GM18511 (cell line): ENCODE results near the gene SYT11.
"Not testable (repeated sequence)": the region's sequence is repeated elsewhere in the genome, so short reads cannot be mapped to it uniquely, and the experiment has no call there.

Experiments
- ATAC-seq: cut with Tn5 transposase; IDR thresholded peaks from one replicate; pipeline ENCODE4 v1.9.1; 2021; ENCODE audit warnings: mild to moderate bottlenecking, moderate library complexity; ENCODE audit not compliant: unreplicated experiment

SYT11 gene

GRCh38 chr1:155896476-155896875, 37.1 kb downstream of the SYT11 start:
- ATAC-seq: not testable (repeated sequence)

DNA sequence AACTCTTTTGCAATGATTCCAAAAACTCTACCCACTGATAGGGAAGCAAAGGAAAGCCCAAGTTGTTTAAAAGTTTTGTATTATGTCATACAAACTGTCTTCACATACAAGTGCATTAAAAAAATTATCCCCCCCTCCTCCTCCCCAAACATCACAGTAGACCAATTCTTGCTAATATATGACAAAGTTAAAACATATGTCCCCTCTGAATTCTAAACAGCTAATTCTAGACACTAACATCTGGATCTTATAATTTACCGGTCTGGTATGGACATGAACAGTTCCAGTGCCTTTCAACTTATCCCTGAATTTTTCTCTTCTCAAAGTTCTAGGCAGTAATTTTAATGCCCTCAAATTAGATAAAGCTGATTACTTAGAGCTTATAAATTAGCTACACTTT, 38.4 kb downstream of the SYT11 start:
- ATAC-seq: no peak

GRCh38 chr1:155898888-155899287, 39.5 kb downstream of the SYT11 start:
- ATAC-seq: no peak

DNA sequence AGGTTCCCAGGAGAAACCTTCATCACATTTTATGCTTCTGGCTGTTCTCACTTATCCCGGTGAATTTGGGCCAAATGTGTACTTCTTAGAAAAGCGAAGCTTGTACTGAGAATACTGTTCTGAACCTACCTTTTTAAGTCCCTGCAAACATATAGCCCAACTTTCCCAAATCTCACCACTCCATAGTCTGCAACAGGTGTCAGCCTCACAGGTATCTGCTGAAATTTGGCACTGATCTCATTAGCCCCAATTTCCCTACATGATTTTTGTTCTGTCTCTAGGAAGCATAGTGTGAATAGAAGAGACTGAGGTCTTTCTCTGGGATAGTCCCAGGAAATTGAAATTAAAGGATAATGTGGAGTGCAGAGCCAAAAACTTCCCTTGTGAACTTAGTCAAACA, 40.3 kb downstream of the SYT11 start:
- no peak for ATAC-seq

- ATAC-seq: no peak
Measured at GRCh38 chr1:155900161-155900560, 40.8 kb downstream of the SYT11 start.

- no peak for ATAC-seq
Measured at GRCh38 chr1:155904261-155904660, 44.9 kb downstream of the SYT11 start.

DNA sequence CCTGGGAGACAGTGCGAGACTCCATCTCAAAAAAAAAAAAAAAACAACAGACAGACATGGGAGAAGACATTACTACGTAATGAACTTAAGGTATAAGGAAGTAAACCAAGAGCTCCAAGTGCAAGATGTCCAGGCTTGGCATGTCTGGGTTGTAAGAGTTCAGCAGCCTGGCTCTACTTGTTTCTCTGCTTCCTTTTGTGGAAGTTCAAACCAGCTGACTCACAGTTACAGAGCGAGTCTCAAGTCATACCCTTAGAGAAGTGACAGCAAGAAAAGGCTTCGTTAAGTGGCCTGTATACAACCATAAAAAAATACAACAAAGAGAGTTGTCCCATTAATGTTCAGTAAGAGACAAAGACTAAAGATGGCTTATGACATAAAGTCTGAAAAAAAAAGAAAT, 50.5 kb downstream of the SYT11 start:
- no peak for ATAC-seq

DNA sequence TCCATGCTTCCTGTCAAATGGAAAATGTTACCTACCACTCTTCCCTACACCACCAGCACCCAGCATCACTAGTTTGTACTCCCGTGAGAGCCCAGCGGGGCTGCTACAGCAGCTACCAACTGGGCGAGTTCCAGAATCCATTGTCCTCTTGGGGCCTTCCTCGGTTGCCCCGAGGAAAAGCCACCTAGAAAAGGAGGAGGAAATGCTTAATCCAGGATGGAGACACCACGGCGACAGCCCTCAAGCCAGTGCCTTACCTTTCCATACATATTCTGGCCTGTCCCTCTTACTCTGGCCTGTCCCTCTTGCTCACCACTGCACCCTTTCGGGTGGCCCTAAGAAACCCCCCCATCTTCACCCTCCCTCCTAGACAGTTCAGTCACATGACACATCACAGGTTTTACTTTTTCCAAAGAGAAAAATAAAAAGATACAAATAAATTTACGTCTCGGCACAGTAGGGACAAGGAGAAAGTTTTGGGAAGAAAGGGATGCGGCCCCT, 51.3 kb downstream of the SYT11 start:
- ATAC-seq: peak; percentile 44

GRCh38 chr1:155911156-155912055, 52.0 kb downstream of the SYT11 start, which contains the start of gene RIT1:
TSS of gene RIT1 (minus strand) at chr1:155911349. CDS start at chr1:155910761, 588 bp downstream.
- peak; percentile 89 for ATAC-seq

DNA sequence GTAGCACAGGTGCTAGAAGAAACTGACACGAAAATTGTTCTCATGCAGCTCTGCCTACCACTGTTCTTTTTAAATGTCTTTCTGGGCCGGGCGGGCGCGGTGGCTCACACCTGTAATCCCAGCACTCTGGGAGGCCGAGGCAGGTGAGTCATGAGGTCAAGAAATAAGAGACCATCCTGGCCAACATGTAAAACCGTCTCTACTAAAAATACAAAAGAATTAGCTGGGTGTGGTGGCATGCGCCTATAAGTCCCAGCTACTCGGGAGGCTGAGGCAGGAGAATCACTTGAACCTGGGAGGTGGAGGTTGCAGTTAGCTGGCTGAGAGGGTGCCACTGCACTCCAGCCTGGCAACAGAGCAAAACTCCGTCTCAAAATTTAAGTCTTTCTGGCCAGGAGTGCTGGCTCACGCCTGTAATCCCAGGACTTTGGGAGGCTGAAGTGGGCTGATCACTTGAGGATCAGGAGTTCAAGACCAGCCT, 52.7 kb downstream of the SYT11 start:
- ATAC-seq: no peak

DNA sequence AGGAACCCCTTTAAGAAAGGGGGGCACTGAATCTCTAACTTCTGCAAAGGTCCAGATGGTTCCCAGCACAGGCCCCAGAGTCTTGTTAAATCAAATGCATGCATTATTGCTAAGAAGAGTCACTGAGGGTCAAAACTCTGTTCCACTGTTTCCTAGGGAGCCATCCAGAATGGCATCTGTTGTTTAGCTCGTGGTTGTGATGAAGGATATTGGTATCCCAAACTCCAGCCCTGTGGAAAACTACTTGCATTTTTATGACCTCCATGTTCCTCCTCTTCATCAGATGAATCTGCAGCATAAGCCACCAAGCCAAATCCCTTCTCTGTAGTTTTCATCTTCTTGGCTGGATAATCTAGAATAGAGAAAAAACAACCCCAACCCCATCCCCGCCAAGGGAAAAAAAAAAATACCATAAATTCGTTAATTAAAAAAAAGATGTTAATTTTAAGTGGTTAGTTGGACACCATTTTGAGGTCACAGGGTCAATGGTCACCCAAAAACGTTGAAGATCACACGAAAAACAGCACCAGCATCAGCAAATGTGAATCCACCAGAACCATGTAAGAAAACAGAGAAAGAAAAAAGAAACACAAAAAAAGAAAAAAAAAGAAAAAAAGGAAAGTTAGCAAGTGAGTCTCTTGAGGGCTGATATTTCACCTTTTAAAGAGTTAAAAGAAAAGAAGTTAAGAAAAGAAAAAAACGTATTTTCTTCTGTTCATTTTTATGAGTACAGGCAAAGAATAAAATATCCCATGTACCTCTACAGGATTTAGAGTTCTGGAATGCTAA, 54.8 kb downstream of the SYT11 start:
- no peak for ATAC-seq

- ATAC-seq: no peak
Measured at GRCh38 chr1:155918660-155919059, 59.3 kb downstream of the SYT11 start.

DNA sequence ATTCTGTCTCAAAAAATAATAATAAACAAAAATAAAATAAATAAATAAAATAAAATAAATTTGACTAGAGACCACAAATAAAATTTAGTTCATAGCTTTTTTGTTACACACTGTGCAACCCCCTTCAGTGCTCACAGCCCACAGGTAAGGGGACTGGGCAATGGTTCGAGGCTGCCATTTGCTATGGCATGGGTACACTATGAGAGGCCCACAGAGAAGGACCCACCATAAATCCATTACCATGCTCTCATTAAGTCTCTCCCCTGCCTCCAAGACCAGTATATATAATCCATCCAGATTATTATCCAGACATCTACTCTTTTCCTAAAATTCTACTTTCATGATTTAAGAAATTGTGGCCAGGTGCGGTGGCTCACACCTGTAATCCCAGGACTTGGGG, 60.4 kb downstream of the SYT11 start:
- no peak for ATAC-seq

GRCh38 chr1:155920717-155921116, 61.4 kb downstream of the SYT11 start:
- no peak for ATAC-seq

- no peak for ATAC-seq
Measured at GRCh38 chr1:155925506-155925905, 66.1 kb downstream of the SYT11 start.

- ATAC-seq: no peak
Measured at GRCh38 chr1:155929057-155929456, 69.7 kb downstream of the SYT11 start.

DNA sequence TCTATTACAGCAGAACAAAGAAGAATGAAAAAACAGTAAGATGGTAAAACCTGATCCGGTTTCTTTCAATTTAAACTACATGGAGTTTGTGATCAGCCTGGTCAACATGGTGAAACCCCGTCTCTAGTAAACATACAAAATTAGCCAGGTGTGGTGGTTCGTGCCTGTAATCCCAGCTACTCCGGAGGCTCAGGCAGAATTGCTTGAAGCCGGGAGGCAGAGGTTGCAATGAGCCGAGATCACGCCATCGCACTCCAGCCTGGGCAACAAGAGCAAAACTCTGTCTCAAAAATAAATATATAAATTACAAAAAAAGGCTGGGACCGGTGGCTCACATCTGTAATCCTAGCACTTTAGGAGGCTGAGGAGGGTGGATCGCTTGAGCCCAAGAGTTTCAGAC, 71.4 kb downstream of the SYT11 start:
- ATAC-seq: not testable (repeated sequence)

DNA sequence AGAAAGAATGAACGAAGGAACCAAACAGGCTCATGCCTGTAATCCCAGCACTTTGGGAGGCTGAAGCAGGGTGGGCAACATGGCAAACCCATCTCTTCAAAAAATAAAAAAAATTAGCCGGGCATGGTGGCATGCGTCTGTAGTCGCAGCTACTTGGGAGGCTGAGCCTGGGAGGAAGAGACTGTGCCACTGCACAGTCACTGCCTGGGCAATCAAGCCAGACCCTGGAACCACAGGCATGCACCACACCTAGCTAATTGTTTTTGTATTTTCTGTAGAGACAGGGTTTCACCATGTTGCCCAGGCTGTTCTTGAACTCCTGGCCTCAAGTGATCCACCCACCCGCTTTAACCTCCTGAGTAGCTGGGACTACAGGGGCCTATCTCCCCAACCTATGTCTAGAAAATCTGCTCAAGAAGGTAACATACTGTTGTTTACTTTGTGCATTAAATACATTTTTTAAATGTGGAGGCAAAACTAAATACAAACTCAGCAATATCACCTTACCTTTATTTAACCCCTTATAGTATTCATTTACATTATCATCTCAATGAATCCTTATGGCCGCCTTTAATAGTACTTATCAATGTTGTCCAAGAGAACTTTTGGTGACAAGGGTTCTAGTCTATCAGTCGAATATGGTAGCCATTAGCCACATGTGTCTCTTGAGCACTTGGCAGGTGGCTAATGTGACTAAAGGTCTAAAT, 72.1 kb downstream of the SYT11 start:
- no peak for ATAC-seq

GRCh38 chr1:155932081-155932480, 72.7 kb downstream of the SYT11 start:
- no peak for ATAC-seq

- no peak for ATAC-seq
Measured at GRCh38 chr1:155932487-155932886, 73.1 kb downstream of the SYT11 start.

GRCh38 chr1:155933591-155934096, 74.3 kb downstream of the SYT11 start:
- ATAC-seq: no peak
